Effector memory CD8-positive, alpha-beta T cell (primary cell): ENCODE data around the gene COL11A1.
"Not testable (repeated sequence)": the region's sequence is repeated elsewhere in the genome, so short reads cannot be mapped to it uniquely, and the experiment has no call there.

ENCODE experiments used
- ATAC-seq: fragments of 150-1000 bp; cut with Tn5 transposase; replicated peaks from 2 replicates; pipeline ENCODE4 v1.10.0; 2021; ENCODE audit warnings: mild to moderate bottlenecking, moderate library complexity
- DNase-seq, 3 experiments: peaks; one replicate each; pipeline ENCODE4 v3.0.0; 2021
- H3K27ac Mint-ChIP-seq, 2 donors: one replicate each; pipeline ENCODE4 v1.8.0; 2022; ENCODE audit warnings: mild to moderate bottlenecking in 2 of 2, mixed read lengths in 2 of 2, moderate library complexity in 2 of 2
- H3K27me3 Mint-ChIP-seq, 2 donors: one replicate each; pipeline ENCODE4 v1.8.0; 2022; ENCODE audit warnings: mixed read lengths in 2 of 2
- H3K36me3 Mint-ChIP-seq: one replicate; pipeline ENCODE4 v1.8.0; 2022; ENCODE audit warnings: mild to moderate bottlenecking, moderate library complexity, mixed read lengths; ENCODE audit not compliant: insufficient read depth
- H3K4me1 Mint-ChIP-seq, 2 donors: one replicate each; pipeline ENCODE4 v1.8.0; 2022; ENCODE audit warnings: low read depth in 2 of 2, mixed read lengths in 2 of 2
- H3K4me3 Mint-ChIP-seq, 2 donors: one replicate each; pipeline ENCODE4 v1.8.0; 2022; ENCODE audit warnings: mild to moderate bottlenecking in 2 of 2, mixed read lengths in 2 of 2, moderate library complexity in 2 of 2
- H3K9me3 Mint-ChIP-seq, 2 donors: one replicate each; pipeline ENCODE4 v1.8.0; 2022; ENCODE audit warnings: mixed read lengths in 2 of 2

Gene COL11A1

GRCh38 chr1:103056423-103056822 is 51.9 kb downstream of the COL11A1 start:
- peaks cover 2 to 6% of the 10 kb centered on the region in 2 donors for H3K9me3 Mint-ChIP-seq
- H3K27ac Mint-ChIP-seq = no peak overlapping the region
- ATAC-seq (no peak), DNase-seq (no peak)
- no peaks in the 10 kb centered on the region for H3K36me3 Mint-ChIP-seq
- no peaks in the 10 kb centered on the region for H3K4me1 Mint-ChIP-seq
- H3K27me3 Mint-ChIP-seq = no peaks in the 10 kb centered on the region
- no peak overlapping the region for H3K4me3 Mint-ChIP-seq

- not testable (repeated sequence) for H3K36me3 Mint-ChIP-seq, H3K27ac Mint-ChIP-seq, DNase-seq
Measured at GRCh38 chr1:103028110-103028509, 80.2 kb downstream of the COL11A1 start.

DNA sequence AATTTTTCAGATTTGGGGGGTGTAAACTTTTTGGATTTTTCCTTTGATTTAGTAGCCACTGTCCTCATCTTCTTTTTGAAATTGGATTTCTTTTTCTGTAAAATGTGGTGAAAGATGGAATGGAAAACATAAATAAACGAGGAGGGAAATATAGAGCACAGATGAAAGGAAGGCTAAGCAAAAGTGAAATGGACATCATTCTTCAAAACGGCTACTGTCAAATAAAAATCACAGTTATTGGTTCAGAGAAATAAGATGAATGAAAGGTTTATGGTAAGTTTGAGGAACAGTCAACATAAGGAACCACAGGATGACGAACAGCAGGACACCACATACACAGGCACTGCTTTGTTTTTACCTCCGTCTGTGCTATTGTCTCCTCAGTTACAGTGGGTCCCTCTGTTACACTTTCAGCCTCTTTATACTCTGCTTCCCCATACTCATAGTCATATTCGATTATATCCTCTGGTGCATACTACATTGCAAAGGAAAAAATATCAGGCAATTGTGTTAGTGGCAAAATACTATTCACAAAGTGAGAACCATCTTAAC is 82.4 kb downstream of the COL11A1 start:
- peaks cover 0 to 5% of the 10 kb centered on the region in 2 donors for H3K9me3 Mint-ChIP-seq
- no peaks in the 10 kb centered on the region for H3K27me3 Mint-ChIP-seq
- H3K27ac Mint-ChIP-seq = no peak overlapping the region
- no peaks in the 10 kb centered on the region for H3K36me3 Mint-ChIP-seq
- ATAC-seq (no peak), DNase-seq (no peak)
- no peaks in the 10 kb centered on the region for H3K4me1 Mint-ChIP-seq
- no peak overlapping the region for H3K4me3 Mint-ChIP-seq

More at GRCh38 chr1:103028110-103028509, 80.2 kb downstream of the COL11A1 start:
- H3K27me3 Mint-ChIP-seq, H3K4me3 Mint-ChIP-seq, H3K4me1 Mint-ChIP-seq, ATAC-seq, H3K9me3 Mint-ChIP-seq: not testable (repeated sequence)

DNA sequence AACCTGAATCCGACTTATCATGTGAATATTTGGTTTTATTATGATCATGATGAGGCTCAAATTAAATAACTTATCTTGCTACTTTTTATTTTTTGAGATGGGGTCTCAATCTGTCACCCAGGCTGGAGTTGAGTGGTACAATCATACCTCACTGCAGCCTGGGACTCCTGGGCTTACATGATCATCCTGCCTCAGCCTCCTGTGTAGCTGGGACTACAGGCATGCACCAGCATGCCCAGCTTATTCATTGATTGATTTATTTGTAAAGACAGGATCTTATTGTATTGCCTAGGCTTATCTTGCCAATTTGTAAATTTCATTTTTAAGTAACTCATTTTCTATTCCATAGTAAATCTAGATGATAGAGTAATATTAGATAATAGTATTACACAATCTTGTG is 84.3 kb downstream of the COL11A1 start:
- no peaks in the 10 kb centered on the region for H3K36me3 Mint-ChIP-seq
- H3K27ac Mint-ChIP-seq = no peak overlapping the region
- DNase-seq = no peak
- no peaks in the 10 kb centered on the region for H3K9me3 Mint-ChIP-seq
- H3K4me3 Mint-ChIP-seq = no peak overlapping the region
- ATAC-seq = no peak
- no peaks in the 10 kb centered on the region for H3K4me1 Mint-ChIP-seq
- H3K27me3 Mint-ChIP-seq = no peaks in the 10 kb centered on the region

- DNase-seq (no peak), ATAC-seq (no peak)
- no peaks in the 10 kb centered on the region for H3K4me1 Mint-ChIP-seq
- peaks cover 2 to 6% of the 10 kb centered on the region in 2 donors for H3K9me3 Mint-ChIP-seq
- H3K27me3 Mint-ChIP-seq = no peaks in the 10 kb centered on the region
- no peak overlapping the region for H3K4me3 Mint-ChIP-seq
- no peak overlapping the region for H3K27ac Mint-ChIP-seq
- no peaks in the 10 kb centered on the region for H3K36me3 Mint-ChIP-seq
Measured at GRCh38 chr1:103002005-103002404, 106.3 kb downstream of the COL11A1 start.

DNA sequence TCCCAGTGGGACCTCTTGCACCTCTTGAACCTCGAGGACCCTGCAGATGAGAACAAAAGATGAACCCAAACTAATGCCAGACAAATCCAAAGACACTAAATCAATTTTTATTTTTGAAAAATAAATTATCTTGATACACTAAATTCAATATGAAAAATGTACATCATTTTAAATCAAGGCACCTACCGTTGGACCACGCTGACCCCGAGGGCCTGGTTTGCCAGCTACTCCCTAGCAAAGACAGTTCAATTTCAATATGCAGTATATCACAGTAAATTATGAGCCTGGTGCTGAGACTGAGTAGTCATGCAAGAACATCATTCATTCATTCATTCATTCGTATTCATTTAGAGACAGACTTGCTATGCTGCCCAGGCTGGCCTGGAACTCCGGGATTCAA is 129.4 kb downstream of the COL11A1 start:
- no peak for DNase-seq
- Mint-ChIP-seq H3K27me3 (no peaks in the 10 kb centered on the region), H3K9me3 (no peaks in the 10 kb centered on the region), H3K4me1 (no peaks in the 10 kb centered on the region), H3K4me3 (no peak overlapping the region), H3K27ac (no peak overlapping the region), H3K36me3 (no peaks in the 10 kb centered on the region)
- ATAC-seq = no peak

DNA sequence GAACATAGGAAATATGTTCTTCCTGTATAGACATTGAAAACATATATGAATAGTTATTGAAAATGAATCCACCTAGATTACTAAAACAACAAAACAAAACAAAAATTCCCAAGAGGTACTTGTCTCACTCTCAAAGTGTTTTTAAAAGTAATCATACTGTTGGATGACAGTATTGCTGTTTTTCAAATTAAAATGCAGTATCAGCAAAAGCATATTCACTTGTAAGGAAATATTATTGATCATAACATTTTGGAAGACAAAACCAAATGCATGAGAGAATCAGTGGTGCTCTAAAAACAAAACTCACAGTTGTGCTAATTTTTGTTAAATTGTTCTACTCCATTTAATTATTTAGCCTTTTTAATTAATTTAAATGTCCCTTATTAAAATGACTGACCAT is 131.0 kb downstream of the COL11A1 start:
- Mint-ChIP-seq H3K4me1 (no peaks in the 10 kb centered on the region), H3K9me3 (no peaks in the 10 kb centered on the region), H3K4me3 (no peak overlapping the region), H3K36me3 (no peaks in the 10 kb centered on the region), H3K27ac (no peak overlapping the region), H3K27me3 (no peaks in the 10 kb centered on the region)
- DNase-seq (no peak), ATAC-seq (no peak)

DNA sequence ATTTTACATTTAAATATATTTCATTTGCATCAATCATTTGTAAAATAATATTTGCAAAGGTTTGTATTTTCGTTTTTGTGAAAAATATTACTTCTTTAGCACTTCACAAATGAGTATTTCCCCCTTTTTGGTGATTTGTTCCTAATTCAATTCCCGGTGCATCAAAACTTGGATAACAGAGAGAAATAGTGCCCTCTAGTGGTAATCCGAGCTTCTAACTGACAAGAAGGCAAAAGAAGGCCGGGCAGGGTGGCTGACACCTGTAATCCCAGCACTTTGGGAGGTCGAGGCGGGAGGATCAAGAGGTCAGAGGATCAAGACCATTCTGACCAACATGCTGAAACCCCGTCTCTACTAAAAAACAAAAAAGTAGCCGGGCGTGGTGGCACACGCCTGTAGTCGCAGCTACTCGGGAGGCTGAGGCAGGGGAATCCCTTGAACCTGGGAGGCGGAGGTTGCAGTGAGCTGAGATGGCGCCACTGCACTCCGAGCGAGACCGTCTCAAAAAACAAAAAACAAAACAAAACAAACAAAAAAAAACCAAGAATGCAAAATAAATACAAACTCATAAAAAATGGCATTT is 137.7 kb downstream of the COL11A1 start:
- Mint-ChIP-seq H3K4me3 (no peak overlapping the region), H3K4me1 (no peaks in the 10 kb centered on the region), H3K9me3 (no peaks in the 10 kb centered on the region), H3K36me3 (no peaks in the 10 kb centered on the region), H3K27ac (no peak overlapping the region), H3K27me3 (no peaks in the 10 kb centered on the region)
- ATAC-seq (no peak), DNase-seq (no peak)

DNA sequence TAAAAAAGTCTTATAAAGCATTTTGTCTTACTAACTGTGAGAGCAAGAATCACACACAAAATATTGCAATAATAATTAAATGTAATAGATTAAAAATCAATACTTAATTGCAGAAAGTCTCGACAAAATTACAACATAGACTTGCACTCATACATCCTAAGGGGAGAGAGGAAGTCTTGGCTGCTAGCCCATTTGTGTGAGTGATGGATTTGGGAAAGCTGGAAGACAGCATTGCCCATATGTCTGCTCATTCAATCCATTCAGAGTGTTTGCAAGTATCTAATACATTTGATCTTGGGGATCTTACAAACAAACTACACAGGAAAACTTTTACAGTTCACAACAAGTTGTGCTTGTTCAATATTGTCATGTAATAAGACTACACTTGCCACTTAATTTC is 140.5 kb downstream of the COL11A1 start:
- Mint-ChIP-seq H3K9me3 (no peaks in the 10 kb centered on the region), H3K4me1 (no peaks in the 10 kb centered on the region), H3K36me3 (no peaks in the 10 kb centered on the region), H3K4me3 (no peak overlapping the region), H3K27me3 (no peaks in the 10 kb centered on the region), H3K27ac (no peak overlapping the region)
- ATAC-seq (no peak), DNase-seq (no peak)

- H3K36me3 Mint-ChIP-seq = no peaks in the 10 kb centered on the region
- DNase-seq (no peak), ATAC-seq (no peak)
- no peak overlapping the region for H3K4me3 Mint-ChIP-seq
- H3K4me1 Mint-ChIP-seq = no peaks in the 10 kb centered on the region
- H3K9me3 Mint-ChIP-seq = peaks cover 0 to 4% of the 10 kb centered on the region in 2 donors
- H3K27me3 Mint-ChIP-seq = no peaks in the 10 kb centered on the region
- no peak overlapping the region for H3K27ac Mint-ChIP-seq
Measured at GRCh38 chr1:102961549-102961948, 146.8 kb downstream of the COL11A1 start.

- Mint-ChIP-seq H3K4me3 (no peak overlapping the region), H3K27ac (no peak overlapping the region), H3K9me3 (peaks cover 7 to 9% of the 10 kb centered on the region in 2 donors), H3K4me1 (no peaks in the 10 kb centered on the region), H3K36me3 (no peaks in the 10 kb centered on the region), H3K27me3 (no peaks in the 10 kb centered on the region)
- DNase-seq (no peak), ATAC-seq (no peak)
Measured at GRCh38 chr1:102954576-102954975, 153.7 kb downstream of the COL11A1 start.

DNA sequence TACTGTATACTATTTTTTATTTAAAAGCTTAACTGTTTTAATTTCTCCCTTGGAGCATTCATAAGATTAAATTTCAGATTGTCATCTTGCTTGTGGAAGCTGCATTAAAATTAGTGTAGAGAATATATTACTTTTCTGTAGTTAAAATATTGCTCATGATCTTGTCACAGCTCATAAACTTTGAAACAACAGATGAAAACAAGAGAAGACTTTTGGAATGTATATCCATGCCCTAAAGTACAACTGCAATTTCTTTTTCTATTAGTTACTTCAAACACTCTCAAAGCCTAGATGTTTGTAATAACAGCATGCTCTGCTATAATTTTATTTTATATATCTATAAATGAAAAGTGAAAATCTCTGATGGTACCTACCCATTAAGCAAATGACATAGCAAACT is 155.9 kb downstream of the COL11A1 start:
- no peak overlapping the region for H3K4me3 Mint-ChIP-seq
- no peak overlapping the region for H3K27ac Mint-ChIP-seq
- H3K27me3 Mint-ChIP-seq = no peaks in the 10 kb centered on the region
- no peaks in the 10 kb centered on the region for H3K36me3 Mint-ChIP-seq
- ATAC-seq (no peak), DNase-seq (no peak)
- H3K9me3 Mint-ChIP-seq = peaks cover 7 to 10% of the 10 kb centered on the region in 2 donors
- no peaks in the 10 kb centered on the region for H3K4me1 Mint-ChIP-seq

DNA sequence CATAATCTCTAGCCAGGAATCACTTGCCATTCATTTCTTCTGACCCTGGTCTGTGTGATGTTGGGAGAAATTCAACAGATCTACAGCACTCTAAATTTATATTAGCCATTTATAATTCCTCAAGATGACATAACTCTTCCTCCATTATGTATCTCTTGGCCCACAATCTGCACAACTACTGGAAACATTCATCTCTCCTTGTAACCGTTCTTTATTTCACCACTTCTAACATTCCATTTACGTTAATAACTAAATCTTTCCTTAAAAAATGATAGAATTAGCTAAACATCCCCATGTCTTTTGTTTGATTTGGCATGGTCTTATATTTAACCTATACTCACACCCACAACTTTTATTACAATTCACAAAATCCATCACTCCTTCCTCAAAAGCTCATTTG is 166.0 kb downstream of the COL11A1 start:
- DNase-seq (no peak), ATAC-seq (no peak)
- Mint-ChIP-seq H3K27ac (no peak overlapping the region), H3K27me3 (no peaks in the 10 kb centered on the region), H3K36me3 (no peaks in the 10 kb centered on the region), H3K4me1 (no peaks in the 10 kb centered on the region), H3K9me3 (peaks cover 5 to 6% of the 10 kb centered on the region in 2 donors), H3K4me3 (no peak overlapping the region)

DNA sequence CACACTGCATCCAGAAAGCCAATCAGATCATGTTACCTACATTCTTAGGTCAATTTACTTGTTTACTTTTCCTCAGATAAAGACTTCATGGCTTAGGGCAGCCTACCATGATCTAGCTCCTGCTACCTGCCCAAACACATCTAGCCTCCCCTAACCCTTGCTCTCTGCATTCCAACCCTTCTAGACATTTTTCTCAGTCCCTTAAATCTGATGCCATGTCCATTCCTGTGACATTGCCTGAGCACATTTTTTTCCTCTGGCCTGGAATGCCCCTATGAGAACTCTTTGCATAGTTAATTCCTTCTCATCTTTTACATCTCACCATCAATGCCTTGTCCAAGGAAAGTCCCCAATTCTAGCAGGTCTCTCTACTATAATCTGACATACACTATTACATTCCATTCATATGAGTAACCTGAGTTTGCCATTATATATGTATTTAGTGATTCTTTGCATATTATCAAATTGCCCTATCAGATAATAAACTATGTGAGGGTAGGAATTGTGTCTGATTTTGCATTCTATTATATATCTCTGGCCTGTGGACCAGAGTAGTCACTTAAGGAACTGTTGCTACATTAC is 166.9 kb downstream of the COL11A1 start:
- DNase-seq = no peak
- Mint-ChIP-seq H3K4me1 (no peaks in the 10 kb centered on the region), H3K4me3 (no peak overlapping the region), H3K27me3 (no peaks in the 10 kb centered on the region), H3K9me3 (peaks cover 5 to 6% of the 10 kb centered on the region in 2 donors), H3K36me3 (no peaks in the 10 kb centered on the region), H3K27ac (no peak overlapping the region)
- ATAC-seq = no peak
